ENCODE measurements around the gene APBB2.

DNA sequence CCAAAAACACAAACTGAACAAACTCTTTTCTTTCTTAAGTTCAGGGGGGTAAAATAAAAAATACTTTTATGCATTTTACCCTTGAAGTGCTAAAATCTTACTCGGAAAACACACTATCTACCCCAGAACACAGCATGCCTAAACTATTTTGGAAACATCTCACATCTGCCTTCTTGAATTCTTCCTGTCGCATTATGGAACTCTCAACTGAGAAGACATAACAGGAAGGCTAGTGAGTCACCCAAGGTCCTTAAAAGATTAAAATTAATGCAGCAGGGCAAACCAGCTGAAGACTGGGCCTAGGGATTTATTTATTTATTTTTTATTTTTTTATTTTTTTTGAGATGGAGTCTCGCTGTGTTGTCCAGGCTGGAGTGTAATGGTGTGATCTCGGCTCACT lies 208.2 kb downstream of the APBB2 start:
- TF ChIP-seq CTCF (IDR thresholded peaks at IDR 0.05) (no peak), POLR2AphosphoS5 (IDR thresholded peaks at IDR 0.05) (no peak), POLR2A (IDR thresholded peaks at IDR 0.05) (no peak)

Data from prostate gland (tissue), 2 donors.